COLO668 (cell line): ENCODE data around the gene CDHR1.

Source experiments
- DNase-seq: peaks from one replicate; lab custom pipeline; 2025; ENCODE audit not compliant: unreplicated experiment; lab: John Stamatoyannopoulos, UW

CDHR1 gene

GRCh38 chr10:84258034-84258695 is 63.8 kb downstream of the CDHR1 start:
- no peak for DNase-seq

GRCh38 chr10:84261236-84261915 is 67.0 kb downstream of the CDHR1 start:
- no peak for DNase-seq

- no peak for DNase-seq
These were observed 68.0 kb downstream of the CDHR1 start for GRCh38 chr10:84262190-84262956.

- DNase-seq = no peak
These were observed 69.4 kb downstream of the CDHR1 start for GRCh38 chr10:84263716-84264115.

- peak; percentile 56 for DNase-seq
These were observed 70.3 kb downstream of the CDHR1 start for GRCh38 chr10:84264611-84265141.

- DNase-seq = peak; percentile 45
These were observed 71.1 kb downstream of the CDHR1 start for GRCh38 chr10:84265418-84265817.

GRCh38 chr10:84267503-84268126 is 73.3 kb downstream of the CDHR1 start:
- DNase-seq = peak; percentile 68

GRCh38 chr10:84269162-84269561 is 74.8 kb downstream of the CDHR1 start:
- DNase-seq = no peak
